ENCODE results near the gene CLASP1.

- TF ChIP-seq CTCF (IDR thresholded peaks at IDR 0.05) (no peak), POLR2AphosphoS5 (IDR thresholded peaks at IDR 0.05; ENCODE audit: insufficient read depth in 1 of 2, low read depth in 1 of 2) (no peak), POLR2A (IDR thresholded peaks at IDR 0.05) (no peak)
Measured at GRCh38 chr2:121418494-121419058, 230.7 kb downstream of the CLASP1 start.

All from vagina (tissue), 2 donors.